Large intestine (tissue), 1 donor: ENCODE results near the gene UBALD2. TPM values are rescaled to one million over a fixed set of nuclear protein-coding genes. Genes with fewer than 3 reads are reported as not detected.

Experiments used
- polyA plus RNA-seq: library from polyadenylated mRNA; unstranded; fragments of 120-200 nt; gene quantifications from one replicate; pipeline ENCODE4 v1.2.1, GENCODE V29; 2013

UBALD2 gene
- polyA plus RNA-seq, 1 donor: 68.4 TPM

Other genes starting within 250 kb of the UBALD2 start
- gene EVPL, start 238.0 kb upstream of the UBALD2 start, polyA plus RNA-seq: 63.2 TPM
- 65.2 TPM for gene SRP68, start 192.8 kb upstream of the UBALD2 start, polyA plus RNA-seq
- gene GALR2, start 190.6 kb upstream of the UBALD2 start, polyA plus RNA-seq: 0.93 TPM
- gene ZACN, start 186.2 kb upstream of the UBALD2 start, polyA plus RNA-seq: 23.7 TPM
- 97.8 TPM for gene EXOC7, start 161.6 kb upstream of the UBALD2 start, polyA plus RNA-seq
- gene FOXJ1, start 124.1 kb upstream of the UBALD2 start, polyA plus RNA-seq: 1.2 TPM
- 19.2 TPM for gene RNF157, start 24.9 kb upstream of the UBALD2 start, polyA plus RNA-seq
- 3.1 TPM for gene QRICH2, start 42.9 kb downstream of the UBALD2 start, polyA plus RNA-seq
- gene PRPSAP1, start 88.6 kb downstream of the UBALD2 start, polyA plus RNA-seq: 54.8 TPM
- gene SPHK1, start 119.3 kb downstream of the UBALD2 start, polyA plus RNA-seq: 3.1 TPM
- gene UBE2O, start 187.8 kb downstream of the UBALD2 start, polyA plus RNA-seq: 21.0 TPM
- 0.13 TPM for gene AANAT, start 202.3 kb downstream of the UBALD2 start, polyA plus RNA-seq
- gene RHBDF2, start 236.1 kb downstream of the UBALD2 start, polyA plus RNA-seq: 35.2 TPM